ENCODE measurements around the gene PDE8A.

GRCh38 chr15:85063088-85063487 lies 81.4 kb downstream of the PDE8A start:
- no peak for TF ChIP-seq CTCF (IDR thresholded peaks at IDR 0.05)
- no peak for TF ChIP-seq POLR2AphosphoS5 (IDR thresholded peaks at IDR 0.05)
- TF ChIP-seq POLR2A (IDR thresholded peaks at IDR 0.05): no peak
- TF ChIP-seq EP300 (IDR thresholded peaks at IDR 0.05): no peak
